GM21576 (cell line): ENCODE results near the gene GTF3C2.

Experiments
- ATAC-seq: cut with Tn5 transposase; IDR thresholded peaks from one replicate; pipeline ENCODE4 v1.9.1; 2021; ENCODE audit warnings: mild to moderate bottlenecking, moderate library complexity; ENCODE audit not compliant: unreplicated experiment

Gene GTF3C2

GRCh38 chr2:27298391-27299080 is 58.0 kb downstream of the GTF3C2 start:
- no peak for ATAC-seq

GRCh38 chr2:27297195-27297594 is 59.4 kb downstream of the GTF3C2 start:
- no peak for ATAC-seq

- ATAC-seq: no peak
These were observed 60.1 kb downstream of the GTF3C2 start for GRCh38 chr2:27296481-27296880.

- no peak for ATAC-seq
These were observed 61.6 kb downstream of the GTF3C2 start for GRCh38 chr2:27294928-27295327.

- ATAC-seq: no peak
These were observed 64.7 kb downstream of the GTF3C2 start for GRCh38 chr2:27291865-27292264.

GRCh38 chr2:27290549-27290948 is 66.0 kb downstream of the GTF3C2 start:
- ATAC-seq: no peak

- no peak for ATAC-seq
These were observed 68.0 kb downstream of the GTF3C2 start for GRCh38 chr2:27288610-27289009.

GRCh38 chr2:27285481-27285880 is 71.1 kb downstream of the GTF3C2 start:
- ATAC-seq: no peak

- ATAC-seq: no peak
These were observed 71.6 kb downstream of the GTF3C2 start for GRCh38 chr2:27284996-27285395.

GRCh38 chr2:27282892-27283291 is 73.7 kb downstream of the GTF3C2 start:
- ATAC-seq: no peak

- no peak for ATAC-seq
These were observed 74.6 kb downstream of the GTF3C2 start, which contains the start of gene TRIM54 for GRCh38 chr2:27281855-27282559. TSS of gene TRIM54 (plus strand) at chr2:27282429. CDS start at chr2:27282732, 303 bp downstream.

- no peak for ATAC-seq
These were observed 75.1 kb downstream of the GTF3C2 start for GRCh38 chr2:27281442-27281841.

GRCh38 chr2:27280826-27281225 is 75.7 kb downstream of the GTF3C2 start:
- no peak for ATAC-seq

GRCh38 chr2:27278010-27278409 is 78.6 kb downstream of the GTF3C2 start:
- ATAC-seq: no peak
